ELR (cell line): ENCODE results near the gene RPL11.
"Not testable (repeated sequence)": the region's sequence is repeated elsewhere in the genome, so short reads cannot be mapped to it uniquely, and the experiment has no call there.

ENCODE experiments used
- DNase-seq: peaks from one replicate; pipeline ENCODE4 v3.0.0-alpha.2; 2015; ENCODE audit warnings: low read depth

RPL11 gene

DNA sequence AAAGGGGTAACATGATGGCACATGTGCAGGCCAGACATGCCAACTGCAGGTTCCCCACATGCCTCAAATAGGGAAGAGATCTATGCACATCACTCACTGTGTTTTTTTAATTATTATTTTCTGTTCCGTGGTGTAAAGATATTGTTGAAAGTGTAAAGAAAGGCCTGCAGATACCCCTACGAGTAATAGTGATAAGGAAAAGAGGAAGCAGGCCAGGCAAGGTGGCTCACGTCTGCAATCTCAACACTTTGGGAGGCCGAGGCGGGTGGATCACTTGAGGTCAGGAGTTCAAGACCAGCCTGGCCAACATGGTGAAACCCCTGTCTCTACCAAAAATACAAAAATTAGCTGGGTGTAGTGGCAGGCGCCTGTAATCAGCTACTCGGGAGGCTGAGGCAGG, 6.4 kb upstream of the RPL11 start:
- not testable (repeated sequence) for DNase-seq

DNA sequence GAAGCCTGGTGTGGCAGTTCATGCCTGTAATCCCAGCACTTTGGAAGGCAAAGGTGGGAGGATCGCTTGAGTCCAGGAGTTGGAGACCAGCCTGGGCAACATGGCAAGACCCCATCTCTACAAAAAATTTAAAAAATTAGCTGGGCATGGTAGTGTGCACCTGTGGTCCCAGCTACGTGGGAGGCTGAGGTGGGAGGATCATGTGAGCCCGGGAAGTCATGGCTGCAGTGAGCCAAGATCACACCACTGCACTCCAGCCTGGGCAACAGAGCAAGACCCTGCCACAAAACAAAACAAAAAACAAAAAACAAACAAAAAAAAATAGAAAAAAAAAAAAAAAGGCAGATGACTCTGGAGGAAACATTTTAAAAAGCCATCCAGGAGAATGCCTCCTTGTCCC, 3.9 kb upstream of the RPL11 start:
- not testable (repeated sequence) for DNase-seq

DNA sequence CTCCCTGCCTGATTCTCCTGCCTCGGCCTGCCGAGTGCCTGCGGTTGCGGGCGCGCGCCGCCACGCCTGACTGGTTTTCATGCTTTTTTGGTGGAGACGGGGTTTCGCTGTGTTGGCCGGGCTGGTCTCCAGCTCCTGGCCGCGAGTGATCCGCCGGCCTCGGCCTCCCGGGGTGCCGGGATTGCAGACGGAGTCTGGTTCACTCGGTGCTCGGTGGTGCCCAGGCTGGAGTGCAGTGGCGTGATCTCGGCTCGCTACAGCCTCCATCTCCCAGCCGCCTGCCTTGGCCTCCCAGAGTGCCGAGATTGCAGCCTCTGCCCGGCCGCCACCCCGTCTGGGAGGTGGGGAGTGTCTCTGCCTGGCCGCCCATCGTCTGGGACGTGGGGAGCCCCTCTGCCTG, 3.3 kb upstream of the RPL11 start:
- DNase-seq: not testable (repeated sequence)

DNA sequence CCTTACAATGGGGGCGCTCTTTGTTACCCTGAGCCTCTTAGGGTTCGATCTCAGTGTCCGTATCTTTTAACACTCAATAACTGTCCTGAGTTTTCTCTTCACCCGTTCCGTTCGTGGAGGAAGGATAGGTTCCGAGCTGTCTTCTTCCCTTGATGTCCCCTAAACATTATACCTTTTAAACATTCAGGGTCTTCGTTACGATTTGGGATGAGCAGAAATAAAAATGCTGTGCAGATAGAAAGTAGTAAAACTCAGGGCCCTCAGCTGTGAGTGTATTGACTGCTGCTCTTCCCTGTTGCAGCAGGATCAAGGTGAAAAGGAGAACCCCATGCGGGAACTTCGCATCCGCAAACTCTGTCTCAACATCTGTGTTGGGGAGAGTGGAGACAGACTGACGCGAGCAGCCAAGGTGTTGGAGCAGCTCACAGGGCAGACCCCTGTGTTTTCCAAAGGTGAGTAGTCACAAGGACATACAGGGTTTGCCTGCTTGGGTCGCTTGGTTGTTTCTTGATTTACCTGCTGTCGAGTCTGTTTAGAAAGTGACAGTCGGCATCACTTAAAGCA, 784 bp downstream of the RPL11 start:
- DNase-seq: no peak

DNA sequence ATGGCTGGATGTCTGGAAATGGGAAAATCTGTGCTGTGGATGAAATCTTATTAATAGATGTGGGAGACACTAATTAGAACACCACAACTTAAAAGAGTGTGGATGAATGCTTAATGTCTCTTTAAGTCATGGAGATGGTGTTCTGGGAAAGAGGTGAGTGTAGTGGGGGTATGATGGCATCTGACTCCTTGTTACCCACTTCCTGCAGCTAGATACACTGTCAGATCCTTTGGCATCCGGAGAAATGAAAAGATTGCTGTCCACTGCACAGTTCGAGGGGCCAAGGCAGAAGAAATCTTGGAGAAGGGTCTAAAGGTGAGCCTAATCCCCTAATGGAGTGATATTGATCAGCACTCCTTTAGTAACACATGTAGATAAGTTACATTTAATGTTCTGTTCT, 2.0 kb downstream of the RPL11 start:
- peak; percentile 51 for DNase-seq

DNA sequence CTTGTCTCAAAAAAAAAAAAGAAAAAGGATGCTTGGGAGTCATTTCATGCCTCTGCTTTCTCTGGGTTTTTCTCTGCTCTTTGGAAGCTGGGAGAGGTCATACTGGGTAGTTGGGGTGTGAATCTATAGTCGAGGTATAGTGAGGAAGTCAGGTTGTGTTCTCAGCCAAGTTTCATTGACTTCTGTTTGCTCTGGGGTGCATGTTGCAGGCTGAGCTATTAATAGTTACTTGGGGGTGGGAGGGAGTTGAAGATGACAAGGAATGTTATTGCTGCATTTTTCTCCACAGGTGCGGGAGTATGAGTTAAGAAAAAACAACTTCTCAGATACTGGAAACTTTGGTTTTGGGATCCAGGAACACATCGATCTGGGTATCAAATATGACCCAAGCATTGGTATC, 2.8 kb downstream of the RPL11 start:
- no peak for DNase-seq

DNA sequence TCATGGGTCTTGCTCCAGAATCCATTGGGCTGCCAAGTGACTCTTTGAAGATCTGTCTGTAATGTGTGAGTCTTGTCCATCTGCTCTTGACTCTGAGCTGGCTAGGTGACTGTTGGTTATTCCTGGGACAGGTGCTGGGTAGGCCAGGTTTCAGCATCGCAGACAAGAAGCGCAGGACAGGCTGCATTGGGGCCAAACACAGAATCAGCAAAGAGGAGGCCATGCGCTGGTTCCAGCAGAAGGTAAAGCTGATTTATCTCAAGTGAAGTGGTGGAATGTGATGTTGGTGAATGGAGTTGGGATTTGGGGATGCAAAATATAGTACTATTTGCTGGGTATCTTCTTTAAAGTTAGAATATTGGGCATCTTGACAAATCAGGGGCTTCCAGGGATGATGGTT, 4.1 kb downstream of the RPL11 start:
- DNase-seq: no peak

DNA sequence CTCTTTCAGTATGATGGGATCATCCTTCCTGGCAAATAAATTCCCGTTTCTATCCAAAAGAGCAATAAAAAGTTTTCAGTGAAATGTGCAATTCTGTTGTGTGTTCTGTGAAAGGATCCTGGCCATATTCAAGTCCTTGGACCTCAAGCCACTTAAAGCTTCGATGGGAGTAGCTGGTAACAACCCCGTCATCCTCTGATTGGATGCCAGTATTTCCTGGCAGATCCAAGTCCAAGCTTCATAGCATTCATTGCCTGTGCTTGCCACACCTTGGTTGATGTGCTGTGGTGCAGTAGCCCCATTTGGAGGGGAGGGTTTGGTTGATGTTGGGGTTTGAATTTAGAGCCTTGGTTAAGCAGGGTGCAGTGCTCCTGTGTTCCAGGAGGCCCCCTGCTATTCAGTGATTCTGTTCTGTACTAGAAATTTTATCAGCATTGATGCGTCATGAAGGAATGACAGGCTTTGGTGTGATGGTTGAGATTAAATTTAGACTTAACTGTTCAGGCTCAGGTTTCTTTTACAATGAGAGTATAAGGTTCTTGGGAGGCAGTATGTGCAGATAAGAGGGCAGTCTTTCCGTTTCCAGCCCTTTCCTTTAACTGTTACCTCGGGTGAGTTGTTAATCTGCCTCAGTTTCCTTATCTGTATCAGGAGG, 4.9 kb downstream of the RPL11 start:
- no peak for DNase-seq

DNA sequence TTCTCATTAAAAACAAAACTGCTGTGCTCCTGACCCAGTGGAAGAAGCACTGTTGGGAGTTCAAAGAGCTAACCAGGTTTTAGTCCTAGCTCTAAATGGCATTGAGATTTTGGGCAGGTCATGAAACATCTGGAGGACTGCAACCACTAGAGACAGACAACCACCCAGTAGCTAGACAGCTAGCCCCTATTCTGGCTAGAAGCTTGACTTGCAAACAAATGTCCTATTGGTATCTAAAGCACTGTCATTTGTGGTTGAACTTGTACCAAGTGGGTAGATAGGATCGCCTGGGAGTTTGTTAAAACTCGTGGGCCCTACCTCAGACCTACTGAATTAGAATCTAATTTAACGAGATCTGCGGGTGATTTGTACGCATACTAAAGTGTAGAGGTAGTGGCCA, 6.9 kb downstream of the RPL11 start:
- DNase-seq: no peak

DNA sequence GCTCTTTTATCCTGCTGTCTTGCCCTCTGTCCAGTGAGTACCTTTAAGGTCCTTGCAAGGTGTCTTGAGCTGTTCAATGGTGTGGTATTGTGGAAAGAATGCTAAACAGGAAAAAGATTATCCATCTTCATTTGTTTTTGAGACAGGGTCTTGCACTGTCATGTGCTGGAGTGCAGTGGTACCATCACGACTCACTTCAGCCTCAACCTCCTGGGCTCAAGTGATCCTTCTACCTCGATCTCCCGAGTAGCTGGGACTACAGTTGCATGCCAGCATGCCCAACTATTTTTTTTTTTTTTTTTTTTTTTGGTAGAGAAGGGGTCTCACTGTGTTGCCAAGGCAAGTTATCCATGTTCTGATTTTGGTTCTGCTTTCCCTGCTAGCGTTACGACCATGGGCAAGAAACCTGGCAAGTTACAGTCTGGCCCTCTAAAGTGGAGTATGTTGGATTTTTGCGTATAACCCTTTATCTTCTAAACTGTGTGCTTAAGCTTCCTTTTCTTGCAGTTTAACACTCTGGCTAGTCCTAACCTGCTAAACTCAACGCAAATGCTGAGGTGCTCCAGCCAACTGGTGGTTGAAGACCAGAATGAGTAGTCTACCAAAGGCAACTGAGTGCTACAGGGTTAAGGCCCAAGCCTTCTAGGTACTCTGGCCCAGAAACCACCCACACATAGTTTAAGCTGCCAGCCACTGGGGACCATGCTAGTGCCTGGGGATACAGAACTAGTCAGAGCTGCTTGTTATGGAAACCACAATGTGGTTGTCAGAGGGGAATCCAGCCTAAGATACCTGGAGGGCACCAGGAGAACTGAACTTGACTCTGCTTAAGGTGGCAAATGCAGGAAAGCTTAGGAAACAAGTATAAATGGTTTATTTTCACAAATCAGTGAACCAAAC, 7.9 kb downstream of the RPL11 start:
- DNase-seq: peak; percentile 42

DNA sequence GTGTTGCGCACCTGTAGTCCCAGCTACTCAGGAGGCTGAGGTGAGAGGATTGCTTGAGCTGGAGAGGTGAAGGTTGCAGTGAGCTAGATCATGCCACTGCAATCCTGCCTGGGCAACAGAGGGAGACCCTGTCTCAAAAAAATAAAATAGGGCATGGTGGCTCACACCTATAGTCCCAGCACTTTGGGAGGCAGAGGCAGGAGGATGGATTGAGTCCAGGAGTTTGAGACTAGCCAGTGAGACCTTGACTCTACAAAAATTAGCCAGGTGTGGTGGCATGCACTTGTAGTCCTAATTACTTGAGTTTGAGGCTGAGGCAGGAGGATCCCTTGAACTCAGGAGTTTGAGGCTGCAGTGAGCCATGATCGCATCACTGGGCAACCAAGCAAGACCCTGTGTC, 9.7 kb downstream of the RPL11 start:
- DNase-seq: no peak

DNA sequence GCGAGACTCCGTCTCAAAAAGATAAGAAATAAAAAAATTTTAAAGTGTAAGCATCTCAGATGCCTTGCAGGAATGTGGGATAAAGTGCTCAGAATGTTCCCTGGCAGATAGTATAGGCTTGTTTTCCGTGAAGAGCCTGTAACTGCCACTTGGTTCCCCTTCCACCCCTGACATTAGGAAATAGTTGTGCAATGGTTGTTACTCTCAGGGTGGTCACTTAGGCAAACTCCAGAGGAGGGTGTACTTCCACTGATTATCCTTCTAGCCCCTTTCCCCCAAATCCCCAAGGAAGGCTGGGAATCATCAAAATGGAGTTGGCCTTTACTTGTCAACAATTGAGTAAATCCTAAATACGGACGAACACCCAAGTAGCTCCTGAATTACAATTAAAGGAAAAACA, 10.4 kb downstream of the RPL11 start:
- DNase-seq: no peak

DNA sequence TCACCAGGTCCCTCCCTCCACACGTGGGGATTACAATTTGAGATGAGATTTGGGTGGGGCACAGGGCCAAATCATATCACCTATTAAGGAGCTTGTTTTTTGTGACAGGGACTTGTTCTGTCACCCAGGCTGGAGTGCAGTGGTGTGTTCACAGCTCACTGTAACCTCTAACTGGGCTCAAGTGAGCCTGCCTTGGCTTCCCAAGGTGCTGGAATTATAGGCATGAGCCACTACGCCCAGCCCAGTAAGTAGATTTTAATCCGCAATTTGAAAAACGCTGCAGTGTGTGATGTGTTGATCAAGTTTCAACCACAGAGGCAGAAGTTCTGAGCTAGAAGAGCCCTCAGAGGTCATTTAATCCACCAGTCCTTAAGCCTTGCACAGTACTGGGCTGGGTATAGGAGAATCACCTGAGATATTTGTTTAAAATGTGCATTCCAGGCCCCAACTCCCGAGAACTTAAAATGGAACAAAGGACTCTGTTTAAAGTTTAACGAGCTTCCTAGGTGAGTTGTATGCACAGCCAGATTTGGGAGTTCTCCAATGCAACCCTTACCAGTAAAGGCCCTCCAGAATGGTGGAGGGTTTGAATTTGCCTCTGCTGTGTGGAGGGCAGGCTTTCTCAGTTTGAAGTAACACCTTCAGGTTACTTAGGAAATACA, 13.4 kb downstream of the RPL11 start:
- no peak for DNase-seq

DNA sequence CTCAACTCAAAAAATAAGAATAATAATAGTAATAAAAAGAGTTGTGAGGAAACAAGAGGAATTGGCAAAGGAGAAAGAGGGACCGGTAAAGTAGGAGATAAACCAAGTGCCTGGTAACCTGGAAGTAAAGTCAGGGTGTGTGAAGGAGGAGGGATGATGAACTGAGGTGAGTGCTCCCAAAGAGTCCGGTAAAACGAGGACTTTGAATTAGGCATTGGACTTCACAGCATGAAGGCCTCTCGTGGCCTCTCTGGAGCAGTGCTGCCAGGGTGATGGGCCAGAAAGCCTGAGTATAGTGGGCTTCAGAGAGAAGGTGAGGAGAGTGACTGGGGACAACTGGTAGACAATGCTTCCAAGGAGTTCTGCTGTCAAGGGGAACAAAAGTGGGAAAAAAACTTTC, 17.6 kb downstream of the RPL11 start:
- no peak for DNase-seq

DNA sequence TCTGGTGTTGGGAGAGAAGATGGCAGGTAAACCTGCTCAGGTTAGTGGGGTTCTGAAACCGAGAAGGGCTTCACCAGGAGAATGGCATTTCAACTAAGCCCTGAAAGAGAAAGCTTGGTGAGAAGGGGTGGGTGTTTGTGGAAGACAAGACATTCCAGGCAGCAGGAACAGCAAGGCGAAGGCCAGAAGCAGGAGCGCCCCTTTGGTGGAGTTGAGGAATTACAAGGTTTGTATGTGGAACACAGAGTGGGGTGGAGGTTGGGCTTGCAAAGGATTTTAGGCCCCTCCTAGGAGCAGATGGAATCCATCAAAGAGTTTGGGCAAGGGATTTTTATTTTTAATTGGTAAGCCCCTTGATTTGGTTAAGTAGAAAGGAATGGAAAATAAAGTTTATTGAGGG, 26.9 kb downstream of the RPL11 start:
- peak; percentile 68 for DNase-seq

DNA sequence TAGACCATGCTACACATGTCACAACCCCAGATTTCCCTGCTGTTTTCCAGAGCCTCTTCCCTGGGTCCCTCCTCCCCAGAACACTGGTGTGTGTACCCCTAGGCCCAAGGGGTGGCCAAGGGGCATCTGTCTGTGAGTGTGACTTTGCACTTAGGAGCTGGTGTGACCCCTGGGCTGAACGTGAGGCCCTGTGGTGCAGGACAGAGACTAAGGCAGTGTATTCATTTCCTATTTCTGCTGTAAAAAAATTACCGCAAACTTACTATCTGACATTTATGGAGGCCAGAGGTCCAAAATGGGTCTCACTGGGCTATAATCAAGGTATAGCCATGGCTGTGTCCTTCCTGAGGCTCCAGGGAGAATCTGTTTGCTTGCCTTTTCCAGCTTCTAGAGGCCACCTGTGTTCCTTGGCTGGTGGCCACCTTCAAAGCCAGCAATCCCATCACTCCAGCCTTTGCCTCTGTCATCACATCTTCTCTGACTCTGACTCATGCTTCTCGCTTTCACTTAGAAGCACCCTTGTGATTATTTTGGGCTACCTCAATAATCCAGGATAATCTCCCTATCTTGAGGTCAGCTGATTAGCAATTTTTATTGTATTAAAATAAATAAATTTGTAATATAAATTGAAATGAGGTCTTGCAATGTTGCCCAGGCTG, 27.7 kb downstream of the RPL11 start:
- no peak for DNase-seq

DNA sequence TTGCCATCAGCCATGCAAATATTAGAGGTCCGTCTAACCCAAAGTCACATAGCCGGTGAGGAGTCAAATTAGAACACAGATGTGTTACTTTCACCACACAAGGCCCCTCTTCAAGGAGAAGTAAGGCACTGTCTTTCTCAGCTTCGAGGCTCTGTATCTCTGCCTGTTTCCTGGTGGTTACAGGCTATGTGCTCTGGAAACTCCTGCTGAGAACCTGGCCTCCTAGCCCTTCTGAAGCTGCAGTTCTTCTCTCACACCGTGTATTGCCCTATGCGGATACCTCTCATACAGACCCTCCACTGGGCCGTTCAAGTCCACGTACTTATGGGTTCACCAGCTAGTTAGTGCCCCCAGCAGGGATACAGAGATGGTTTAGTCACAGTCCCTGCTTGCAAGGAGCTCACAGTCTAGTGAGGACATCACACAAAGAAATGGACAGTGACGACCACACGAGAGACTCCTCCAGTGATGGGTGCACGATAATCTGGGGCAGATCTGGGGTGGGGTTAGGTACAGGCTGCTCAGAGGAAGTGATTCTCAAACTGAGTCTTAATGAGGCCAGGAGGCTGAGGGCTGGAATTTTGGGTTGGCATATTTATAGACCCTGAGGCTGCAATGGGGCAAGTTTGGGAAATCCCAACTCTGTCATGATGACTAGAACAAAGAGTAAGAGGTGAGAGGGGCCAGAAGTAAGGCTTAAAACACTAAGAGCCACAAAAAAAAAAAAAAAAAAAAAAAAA, 28.8 kb downstream of the RPL11 start:
- no peak for DNase-seq

DNA sequence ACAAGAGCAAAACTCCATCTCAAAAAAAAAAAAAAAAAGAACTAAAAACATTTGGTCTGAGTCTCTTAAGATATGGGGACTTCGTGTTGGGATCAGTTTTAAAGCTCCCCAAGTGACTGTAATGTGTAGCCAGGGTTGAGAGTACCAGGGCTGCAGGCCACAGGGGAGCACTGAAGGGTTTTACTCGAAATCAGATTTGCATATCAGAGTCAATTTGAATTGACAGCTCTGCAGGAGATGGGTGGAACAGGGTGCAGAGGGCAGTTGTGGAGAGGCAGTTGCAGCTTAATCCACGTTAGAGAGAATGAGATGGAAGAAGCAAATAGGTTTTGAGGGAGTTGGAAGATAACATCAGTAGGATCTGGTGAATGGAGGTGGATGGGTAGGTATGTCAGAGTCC, 31.0 kb downstream of the RPL11 start:
- no peak for DNase-seq

DNA sequence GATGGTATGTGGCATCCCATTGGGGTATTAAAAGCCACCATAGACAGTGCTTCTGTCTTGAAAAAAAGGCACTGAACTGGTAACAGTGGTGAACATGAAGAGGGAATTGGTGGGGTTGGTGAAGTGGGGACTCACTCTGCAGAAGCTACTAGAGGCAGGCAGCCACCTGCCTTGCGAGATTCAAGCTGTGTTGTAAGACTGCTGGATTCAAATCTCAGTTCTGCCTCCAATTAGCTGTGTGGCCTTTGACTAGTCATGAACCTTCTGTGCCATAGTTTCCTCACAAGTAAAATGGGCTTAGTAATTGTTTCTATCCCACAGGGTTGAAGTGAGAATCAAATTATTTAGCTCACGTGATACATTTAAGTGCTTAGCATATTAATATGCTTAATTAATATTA, 35.1 kb downstream of the RPL11 start:
- no peak for DNase-seq

DNA sequence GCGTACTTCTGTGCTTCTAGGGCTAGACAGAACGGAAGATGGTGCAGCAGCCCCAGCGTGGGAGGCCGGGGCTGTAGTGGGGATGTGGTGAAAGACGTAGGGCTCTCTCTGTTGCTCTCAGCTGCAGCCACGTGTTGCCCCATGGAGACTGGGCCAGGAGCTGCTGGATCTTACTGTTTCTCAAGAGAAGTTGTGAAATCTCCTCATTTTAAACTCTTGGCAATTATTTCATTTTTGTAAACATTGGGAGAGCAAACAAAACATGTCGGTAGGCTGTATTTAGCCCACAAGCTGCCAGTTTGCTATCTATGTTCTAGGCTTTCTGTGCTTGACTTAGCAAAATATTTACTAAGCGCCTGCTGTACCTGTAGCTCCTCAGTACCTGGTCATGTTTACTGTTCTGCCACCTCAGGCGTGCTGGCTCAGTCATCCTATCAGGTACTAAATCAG, 35.8 kb downstream of the RPL11 start:
- no peak for DNase-seq
